ENCODE measurements around the gene SEMA4G. TPM values are rescaled to one million over a fixed set of nuclear protein-coding genes. Genes with fewer than 3 reads are reported as not detected.

SEMA4G gene
- total RNA-seq, 2 experiments from 2014 or later: 1.1 to 1.6 TPM

GRCh38 chr10:100987685-100988049 lies 18.4 kb downstream of the SEMA4G start:
- intact Hi-C loops (cut with DNase I, micrococcal nuclease): loop anchor here in 1 of 2 experiments (2.0 to 5.0 kb wide), 2 partner anchors 75 to 450 kb away; partner anchors contain the start of genes HIF1AN and SLF2

GRCh38 chr10:100988166-100988565 lies 18.9 kb downstream of the SEMA4G start:
- Mint-ChIP-seq H3K4me3 (peak overlapping the region; percentile 97), H3K36me3 (ENCODE audit: low read depth) (peaks cover 64% of the 10 kb centered on the region), H3K27ac (peak overlapping the region; percentile 86), H3K4me1 (ENCODE audit: low read depth) (peaks cover 26% of the 10 kb centered on the region), H3K9me3 (no peaks in the 10 kb centered on the region), H3K27me3 (no peaks in the 10 kb centered on the region)
- ATAC-seq (ENCODE audit: poor library complexity) (no peak), DNase-seq (no peak)
- Histone ChIP-seq H3K9me3 (ENCODE audit: control insufficient read depth in 1 of 2, insufficient read depth in 1 of 2, low read length in 2 of 2) (no peaks in the 10 kb centered on the region), H3K4me3 (ENCODE audit: low read length) (peak overlapping the region; percentile 96), H3K27me3 (ENCODE audit: control insufficient read depth in 1 of 2, insufficient read depth in 2 of 2, low read length in 2 of 2) (no peaks in the 10 kb centered on the region), H3K4me1 (ENCODE audit: insufficient read depth, low read length) (peaks cover 41% of the 10 kb centered on the region), H3K27ac (ENCODE audit: low read depth in 1 of 2, low read length in 2 of 2) (no peak overlapping the region), H3K36me3 (ENCODE audit: insufficient read depth, low read length) (peaks cover 46% of the 10 kb centered on the region)
- TF ChIP-seq CTCF (IDR thresholded peaks at IDR 0.05): no peak
- intact Hi-C loops (cut with DNase I, micrococcal nuclease): loop anchor here in 1 of 2 experiments (5.0 kb wide), 1 partner anchor 451 kb away; the partner anchor contains the start of gene HIF1AN
- ChIA-PET POLR2A (interaction anchor here (1.0 to 4.7 kb wide), 3 partner anchors 10 to 55 kb away, joined by 3 to 34 read pairs (median 3); partner anchors contain the start of gene LZTS2), CTCF (interaction anchor here (1.6 to 2.9 kb wide), 2 partner anchors 9 to 11 kb away, joined by 7 to 9 read pairs; partner anchors contain the start of gene LZTS2)

More at GRCh38 chr10:100987685-100988049, 18.4 kb downstream of the SEMA4G start:
- peaks cover 63% of the 10 kb centered on the region for H3K36me3 Mint-ChIP-seq (ENCODE audit: low read depth)
- ChIA-PET POLR2A (interaction anchor here (0.7 to 4.7 kb wide), 3 partner anchors 10 to 75 kb away, joined by 3 to 34 read pairs (median 4); partner anchors contain the start of genes LZTS2 and SLF2), CTCF (interaction anchor here (1.2 to 1.6 kb wide), 2 partner anchors 10 to 12 kb away, joined by 3 to 7 read pairs; partner anchors contain the start of gene LZTS2)
- no peaks in the 10 kb centered on the region for H3K27me3 ChIP-seq (ENCODE audit: control insufficient read depth in 1 of 2, insufficient read depth in 2 of 2, low read length in 2 of 2)
- H3K4me3 ChIP-seq (ENCODE audit: low read length): peak overlapping the region; percentile 96
- H3K9me3 Mint-ChIP-seq: no peaks in the 10 kb centered on the region
- H3K36me3 ChIP-seq (ENCODE audit: insufficient read depth, low read length): peaks cover 48% of the 10 kb centered on the region
- peaks cover 26% of the 10 kb centered on the region for H3K4me1 Mint-ChIP-seq (ENCODE audit: low read depth)
- H3K27ac Mint-ChIP-seq: peak overlapping the region; percentile 86
- peak overlapping the region; percentile 97 for H3K4me3 Mint-ChIP-seq
- H3K27ac ChIP-seq (ENCODE audit: low read depth in 1 of 2, low read length in 2 of 2): peak overlapping the region in 1 of 2 donors; percentile 52
- no peak for TF ChIP-seq CTCF (IDR thresholded peaks at IDR 0.05)
- peaks cover 41% of the 10 kb centered on the region for H3K4me1 ChIP-seq (ENCODE audit: insufficient read depth, low read length)
- DNase-seq: no peak
- no peak for ATAC-seq (ENCODE audit: poor library complexity)
- no peaks in the 10 kb centered on the region for H3K27me3 Mint-ChIP-seq
- no peaks in the 10 kb centered on the region for H3K9me3 ChIP-seq (ENCODE audit: control insufficient read depth in 1 of 2, insufficient read depth in 1 of 2, low read length in 2 of 2)

GRCh38 chr10:100989088-100989487 lies 19.8 kb downstream of the SEMA4G start:
- peaks cover 67% of the 10 kb centered on the region for H3K36me3 Mint-ChIP-seq (ENCODE audit: low read depth)
- Histone ChIP-seq H3K4me1 (ENCODE audit: insufficient read depth, low read length) (peaks cover 41% of the 10 kb centered on the region), H3K27me3 (ENCODE audit: control insufficient read depth in 1 of 2, insufficient read depth in 2 of 2, low read length in 2 of 2) (no peaks in the 10 kb centered on the region), H3K4me3 (ENCODE audit: low read length) (no peak overlapping the region), H3K9me3 (ENCODE audit: control insufficient read depth in 1 of 2, insufficient read depth in 1 of 2, low read length in 2 of 2) (no peaks in the 10 kb centered on the region), H3K27ac (ENCODE audit: low read depth in 1 of 2, low read length in 2 of 2) (no peak overlapping the region), H3K36me3 (ENCODE audit: insufficient read depth, low read length) (peaks cover 52% of the 10 kb centered on the region)
- no peaks in the 10 kb centered on the region for H3K27me3 Mint-ChIP-seq
- ChIA-PET CTCF (interaction anchor here (1.6 to 2.9 kb wide), 2 partner anchors 8 to 10 kb away, joined by 7 to 9 read pairs; partner anchors contain the start of gene LZTS2), POLR2A (interaction anchor here (1.0 to 4.7 kb wide), 2 partner anchors 9 to 54 kb away, joined by 3 to 34 read pairs; partner anchors contain the start of gene LZTS2)
- no peaks in the 10 kb centered on the region for H3K9me3 Mint-ChIP-seq
- TF ChIP-seq CTCF (IDR thresholded peaks at IDR 0.05): no peak
- no peak overlapping the region for H3K27ac Mint-ChIP-seq
- H3K4me3 Mint-ChIP-seq: no peak overlapping the region
- no peak for ATAC-seq (ENCODE audit: poor library complexity)
- DNase-seq: no peak
- intact Hi-C loops (cut with DNase I, micrococcal nuclease): loop anchor here in 1 of 2 experiments (5.0 kb wide), 1 partner anchor 452 kb away; the partner anchor contains the start of gene HIF1AN
- H3K4me1 Mint-ChIP-seq (ENCODE audit: low read depth): peaks cover 26% of the 10 kb centered on the region

Data from CD4-positive, alpha-beta T cell (primary cell).